NCI-H748 treated with DMSO at 0.1 percent for 48 hours (cell line): ENCODE results near the gene SPTB.
A peak's percentile ranks its signal among the peaks of the same experiment; 100 is the strongest.

ENCODE experiments used
- DNase-seq: peaks from one replicate; lab custom pipeline; 2025; lab: John Stamatoyannopoulos, UW

The SPTB gene

DNA sequence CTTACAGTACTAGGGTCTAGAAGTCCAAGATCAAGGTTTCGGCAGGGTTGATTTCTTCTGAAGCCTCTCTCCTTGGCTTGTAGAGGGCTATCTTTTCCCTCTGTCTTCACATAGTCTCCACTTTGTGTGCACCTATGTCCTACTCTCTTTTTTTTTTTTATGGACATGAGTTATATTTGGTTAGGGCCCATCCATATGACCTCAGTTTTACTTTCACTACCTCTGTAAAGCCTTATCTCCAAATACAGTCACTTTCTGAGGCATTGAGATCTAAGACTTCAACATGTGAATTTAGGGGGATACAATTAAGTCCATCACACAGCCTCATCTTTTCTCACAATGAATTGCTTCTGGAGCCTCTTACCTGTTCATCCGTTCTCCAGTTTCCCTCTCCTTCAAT lies 5.9 kb upstream of the SPTB start:
- DNase-seq = no peak

DNA sequence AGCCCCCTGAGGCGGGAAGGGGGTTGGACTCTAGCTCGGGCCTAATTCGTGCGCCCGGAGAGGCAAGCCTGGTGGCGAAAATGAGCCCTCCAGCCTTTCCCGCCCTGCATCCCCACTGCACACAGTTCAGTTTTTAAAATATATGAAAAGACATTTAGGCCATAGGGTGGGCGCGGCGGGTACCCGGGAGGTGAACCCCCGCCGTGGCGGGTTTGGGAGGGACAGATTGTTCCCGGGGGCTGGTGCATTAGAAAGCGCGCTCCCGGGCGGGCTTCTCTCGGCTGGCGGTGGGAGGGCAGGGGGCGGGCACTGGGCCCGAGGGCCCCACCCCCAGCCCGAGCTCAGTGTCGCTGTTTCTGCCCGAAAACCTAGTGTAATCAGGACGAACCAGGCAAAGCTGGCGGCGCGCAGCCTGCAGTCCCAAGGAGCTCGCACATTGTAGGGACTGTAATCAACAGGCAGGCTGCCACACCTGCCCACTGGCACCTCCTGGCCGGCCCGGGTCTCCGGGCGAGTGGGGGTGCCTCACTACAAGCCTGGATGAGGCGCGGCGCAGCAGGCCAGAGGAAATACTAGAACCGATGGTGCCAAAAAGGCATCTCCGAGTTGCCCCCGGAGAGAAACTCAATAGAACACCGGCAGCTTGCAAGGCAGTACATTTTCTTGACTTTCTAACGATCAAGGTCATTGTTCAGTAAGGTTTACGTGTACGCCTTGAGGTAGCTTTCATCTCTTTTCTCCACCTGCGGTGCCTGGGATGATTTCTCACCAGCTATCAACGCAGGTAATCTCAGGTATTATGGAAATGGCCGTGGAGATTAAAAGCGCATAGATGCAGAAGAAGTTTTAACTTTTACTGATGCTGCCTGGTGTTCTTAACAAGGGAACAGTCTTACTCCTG lies 764 bp upstream of the SPTB start:
- DNase-seq = peak; percentile 64

DNA sequence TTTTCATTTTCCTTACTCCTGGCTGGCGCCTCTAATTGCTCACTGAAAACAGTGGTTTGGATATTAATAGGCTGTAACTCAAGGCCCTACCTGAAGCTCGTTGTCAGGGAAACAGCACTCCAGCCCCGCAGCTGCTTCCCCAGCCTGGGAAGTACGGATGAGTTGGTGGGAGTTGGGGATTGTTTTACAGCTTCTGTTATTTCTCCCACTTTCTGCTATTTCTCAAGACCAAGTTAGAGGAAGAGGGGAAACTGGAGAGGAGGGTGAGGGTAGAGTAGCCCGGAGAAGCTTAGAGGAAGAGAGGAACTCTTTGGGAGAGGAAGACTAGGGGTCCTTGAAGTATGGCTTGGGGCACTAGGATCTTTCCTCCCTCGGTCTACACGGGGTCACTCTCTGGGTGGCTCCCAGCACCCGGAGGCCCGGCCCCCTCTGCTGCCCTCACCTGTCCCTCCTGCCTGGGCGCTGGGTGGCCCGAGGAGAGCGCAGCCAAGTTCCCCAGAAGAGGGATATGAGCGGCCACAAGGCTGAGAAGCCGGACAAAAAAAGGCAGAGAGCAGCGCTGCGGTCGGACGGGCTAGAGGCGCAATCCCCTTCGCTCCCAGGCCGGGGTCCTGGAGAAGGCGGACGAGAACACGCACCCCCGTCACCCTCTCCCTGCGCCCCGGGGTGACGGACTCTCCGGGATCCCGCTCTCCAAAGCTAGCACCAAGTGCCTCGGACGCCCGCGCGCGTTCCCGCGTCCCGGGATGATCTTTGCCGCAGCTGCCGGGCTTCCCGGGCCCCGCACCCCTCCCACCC lies 671 bp downstream of the SPTB start:
- DNase-seq = peak; percentile 58

DNA sequence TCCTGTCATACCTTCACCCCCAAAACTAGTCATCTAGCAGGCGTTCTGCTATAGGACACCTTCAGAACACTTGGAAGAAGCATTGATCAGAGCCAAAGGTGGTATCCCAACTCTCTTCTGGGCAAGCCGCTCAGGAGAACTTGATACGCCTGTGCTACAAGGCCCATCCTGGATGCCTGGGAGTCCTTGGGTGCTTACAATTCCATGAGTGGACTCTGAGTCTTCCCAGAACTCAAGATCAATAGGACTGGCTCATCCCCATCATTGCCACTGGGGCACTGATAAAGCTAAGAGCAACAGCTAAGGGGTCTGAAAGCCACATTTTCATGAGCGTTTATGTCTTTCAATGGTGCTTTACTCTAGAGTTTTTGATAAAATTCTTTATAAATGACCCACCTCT lies 1.9 kb downstream of the SPTB start:
- DNase-seq = no peak

DNA sequence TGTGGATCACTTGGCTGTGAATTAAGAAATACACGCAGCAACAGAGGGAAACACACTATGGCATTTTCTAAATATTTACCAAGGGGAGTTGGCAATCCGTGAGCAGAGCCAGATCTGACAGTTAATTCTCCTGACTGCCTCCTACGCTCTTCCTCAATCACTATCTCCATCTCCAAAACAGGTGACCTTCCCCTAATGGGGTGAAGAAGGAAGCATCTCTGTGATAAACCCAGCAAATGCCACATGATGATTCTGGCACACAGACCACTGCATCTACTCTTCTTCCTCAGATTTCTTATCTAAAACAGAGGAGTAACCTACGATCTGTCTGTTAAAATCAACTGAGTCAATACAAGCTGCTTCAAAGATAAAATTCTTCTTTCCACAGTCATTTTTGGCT lies 4.4 kb downstream of the SPTB start:
- no peak for DNase-seq

DNA sequence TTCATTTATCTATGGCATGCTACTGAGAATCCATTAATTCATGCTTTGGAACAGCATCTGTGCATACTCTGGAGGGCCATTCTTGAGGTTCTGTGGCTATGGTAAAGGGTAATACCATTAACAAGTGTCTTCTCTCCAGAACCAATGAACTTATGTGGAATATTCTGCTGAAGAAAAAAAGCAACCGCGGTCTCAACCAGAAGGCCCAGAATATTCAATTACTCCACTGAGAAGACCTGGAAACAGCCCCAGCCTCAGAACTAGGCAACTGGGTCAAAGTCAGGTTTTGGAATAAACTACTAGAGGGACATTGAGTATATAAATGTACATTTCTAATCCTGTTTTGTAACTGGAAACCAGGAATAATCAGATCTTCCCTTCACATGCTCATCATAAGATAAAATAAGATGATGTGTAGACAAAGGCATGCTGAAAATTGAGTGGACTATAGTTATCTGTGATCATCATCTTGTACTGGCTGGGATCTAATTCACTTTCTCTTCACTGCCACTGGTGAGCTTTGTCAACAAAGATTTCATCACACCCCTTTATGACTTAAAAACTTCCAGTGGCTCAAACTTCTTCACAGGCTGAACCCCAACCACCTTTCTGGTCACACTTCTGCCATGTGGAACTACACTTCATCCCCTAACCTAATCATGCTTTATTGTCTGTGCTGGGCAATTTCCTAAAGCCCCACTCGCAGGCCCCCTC lies 6.0 kb downstream of the SPTB start:
- DNase-seq = no peak

DNA sequence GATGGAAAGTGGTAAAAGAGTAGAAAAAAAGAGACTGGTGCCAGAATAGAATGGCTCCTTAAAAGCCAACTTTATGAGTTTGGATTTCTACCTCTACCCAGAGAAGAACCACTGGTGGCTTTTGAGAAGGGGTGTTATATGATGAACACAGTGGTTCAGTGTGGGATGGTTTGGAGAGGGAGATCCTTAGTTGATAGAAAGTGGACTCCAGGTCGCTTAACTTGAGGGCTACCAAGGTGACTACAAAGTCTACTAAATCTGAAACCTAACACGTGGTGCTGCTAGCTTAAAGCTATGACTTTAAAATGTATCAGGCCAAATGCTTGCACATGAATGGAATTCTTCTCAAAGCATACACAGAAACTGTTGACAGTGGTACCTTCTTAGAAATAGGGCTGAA lies 8.4 kb downstream of the SPTB start:
- no peak for DNase-seq

DNA sequence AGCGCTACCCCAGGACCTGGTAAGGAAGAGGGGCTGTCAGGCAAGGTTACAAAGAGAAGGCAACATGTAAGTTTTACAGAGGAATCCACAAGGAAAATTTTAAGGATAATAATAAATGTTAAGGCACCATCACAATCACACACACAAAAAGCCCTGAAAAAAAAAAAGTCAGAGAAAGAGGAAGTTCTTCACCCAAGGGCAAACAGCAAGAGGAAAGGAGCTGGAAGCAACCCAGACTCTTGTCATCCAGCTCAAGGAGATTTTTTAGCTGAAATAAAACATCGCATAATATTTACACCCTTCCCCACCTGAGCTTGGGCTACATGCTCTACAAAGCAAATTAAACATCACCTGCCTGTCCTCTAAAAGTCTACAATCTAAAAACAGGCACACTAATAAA lies 9.5 kb downstream of the SPTB start:
- DNase-seq = no peak

DNA sequence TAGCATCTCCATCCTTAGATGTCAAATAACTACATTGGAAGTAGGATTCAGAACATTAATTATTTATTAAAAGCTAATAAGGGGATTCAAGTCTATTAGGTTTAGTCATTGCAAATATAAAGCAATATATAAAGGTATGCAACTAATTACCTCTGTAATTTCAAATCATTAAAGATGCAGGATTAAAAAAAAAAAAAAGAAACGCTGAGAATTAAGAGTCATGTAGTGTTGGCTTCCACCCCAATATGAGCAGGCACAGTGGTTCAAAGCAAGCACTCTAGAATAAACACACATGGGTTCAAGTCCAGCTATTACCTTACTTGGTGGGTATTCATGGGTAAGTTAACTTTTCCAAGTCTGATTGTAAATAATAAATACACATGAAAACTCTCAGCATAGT lies 10.9 kb downstream of the SPTB start:
- DNase-seq = no peak

DNA sequence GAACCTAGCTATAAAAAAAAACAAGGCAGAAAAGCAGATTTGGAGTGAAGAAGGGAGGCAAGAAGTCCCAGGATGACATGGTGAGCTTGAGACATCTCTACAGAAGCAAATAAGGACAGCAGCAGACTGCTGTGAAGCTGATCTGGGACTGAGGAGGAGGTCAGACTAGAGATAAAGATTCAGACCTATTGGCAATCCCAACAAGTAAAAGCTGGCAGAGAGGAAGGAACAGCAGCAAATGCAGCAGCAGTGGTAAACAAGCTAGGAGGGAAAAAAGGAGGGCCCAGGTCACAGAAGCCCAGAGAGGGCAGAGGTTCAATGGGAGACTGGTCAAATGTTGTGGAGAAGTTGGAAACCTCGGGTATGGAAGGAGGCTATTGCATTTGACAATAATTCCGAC lies 11.3 kb downstream of the SPTB start:
- DNase-seq = no peak

DNA sequence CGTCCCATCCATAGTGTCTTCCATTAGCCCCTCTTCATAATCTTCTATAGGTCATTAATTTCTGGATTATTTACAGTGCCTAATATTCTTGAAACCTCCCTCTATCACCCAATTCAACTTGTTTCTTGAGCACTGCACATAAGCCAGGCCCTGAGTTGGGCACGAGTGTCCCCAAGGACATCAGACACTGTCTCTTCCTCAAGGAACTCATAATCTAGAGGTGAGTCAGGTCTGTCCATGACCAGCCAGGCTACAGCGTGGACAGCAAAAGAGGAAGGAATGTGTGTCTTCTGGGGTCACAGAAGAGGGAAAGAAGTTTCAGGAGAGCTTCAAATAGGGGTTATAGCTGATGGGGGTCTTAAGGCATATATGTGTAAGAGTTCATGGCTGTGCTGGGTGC lies 12.5 kb downstream of the SPTB start:
- DNase-seq = no peak

DNA sequence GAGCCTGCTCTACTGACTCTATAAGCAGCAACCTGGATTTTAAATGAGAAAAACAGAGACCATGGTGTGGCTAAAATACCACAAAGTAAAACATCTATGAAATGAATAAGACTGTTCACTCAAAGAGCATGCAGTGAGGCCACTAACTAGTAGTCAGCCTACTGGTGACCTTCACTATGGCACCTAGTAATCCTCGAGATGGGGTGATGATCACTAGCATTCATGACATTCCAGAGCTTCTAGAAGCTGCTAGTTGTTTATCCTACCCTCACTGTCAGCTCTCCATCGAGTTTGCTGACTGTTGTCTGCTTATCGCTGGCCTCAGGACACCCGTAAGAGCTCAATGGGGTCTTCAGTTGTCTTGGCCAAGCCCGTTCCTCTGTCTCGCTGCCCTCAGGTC lies 13.7 kb downstream of the SPTB start:
- DNase-seq = no peak

DNA sequence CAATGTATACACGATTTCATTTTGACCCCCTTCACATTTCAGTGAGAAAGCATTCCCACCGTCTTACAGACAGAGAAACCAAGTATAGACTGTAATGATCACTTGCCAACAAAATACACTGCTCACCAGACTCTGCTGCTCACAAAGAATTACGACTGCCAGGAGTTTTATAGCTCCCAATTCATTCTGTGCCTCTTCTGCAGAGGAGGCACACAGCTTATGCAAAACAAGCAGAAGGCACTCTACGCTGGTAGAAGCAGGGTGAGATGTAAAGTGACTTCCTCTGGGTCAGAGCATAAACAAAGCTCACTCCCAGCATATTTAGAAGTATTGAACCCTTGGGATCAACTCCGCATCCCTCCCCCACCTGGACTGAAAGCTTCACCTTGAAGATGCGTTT lies 14.6 kb downstream of the SPTB start:
- no peak for DNase-seq

DNA sequence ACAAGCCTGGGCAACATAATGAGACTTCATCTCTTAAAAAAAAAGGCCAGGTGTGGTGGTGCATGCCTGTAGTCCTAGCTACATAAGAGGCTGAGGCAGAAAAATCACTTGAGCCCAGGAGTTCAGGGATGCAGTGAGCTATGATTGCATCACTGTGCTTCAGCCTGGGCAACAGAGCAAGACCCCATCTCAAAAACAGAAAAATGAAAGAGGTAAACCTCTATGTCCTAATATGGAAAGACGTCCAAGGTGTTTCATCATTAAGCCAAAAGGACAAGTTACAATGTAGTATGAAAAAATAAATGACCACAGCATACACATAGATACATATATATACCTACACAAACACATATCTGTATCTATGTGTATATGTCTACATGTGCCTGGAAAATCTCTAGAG lies 15.4 kb downstream of the SPTB start:
- no peak for DNase-seq

DNA sequence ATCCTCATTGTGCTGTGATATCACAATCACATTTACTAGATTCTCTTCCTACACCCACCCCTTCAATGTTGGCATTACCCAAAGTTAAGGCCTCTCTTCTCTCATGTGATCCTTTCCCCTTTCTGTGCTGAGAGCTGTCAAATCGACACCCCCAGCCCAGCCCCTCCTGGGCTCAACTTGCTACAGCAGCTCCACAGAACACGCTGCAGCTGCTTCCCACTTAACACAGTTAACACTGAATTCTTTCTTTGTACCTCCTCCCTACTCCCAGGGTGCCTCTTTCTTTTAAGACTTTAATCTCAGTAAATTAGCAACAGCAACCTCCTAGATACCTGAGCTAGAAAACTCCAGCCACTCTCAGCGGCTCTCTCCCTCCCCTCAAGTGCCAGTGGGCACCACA lies 17.8 kb downstream of the SPTB start:
- DNase-seq = no peak

DNA sequence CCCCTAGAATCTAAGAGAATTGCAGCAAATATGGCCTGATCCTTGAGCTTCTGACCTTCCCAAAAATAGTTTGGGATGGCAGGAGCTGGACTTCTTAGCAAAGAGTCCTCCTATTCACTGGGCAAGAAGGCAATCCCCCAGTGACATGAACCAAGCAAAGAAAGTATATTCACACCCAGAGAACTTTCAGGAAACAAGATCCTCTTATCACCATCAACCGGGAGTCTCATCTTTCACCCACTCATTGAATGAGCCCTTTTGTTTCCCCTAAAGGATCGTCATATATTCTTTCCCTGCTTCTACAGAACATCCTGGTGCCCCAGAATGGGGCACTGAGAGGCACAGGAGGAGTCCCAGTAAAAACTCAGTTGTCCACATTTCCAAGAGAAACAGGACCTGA lies 19.7 kb downstream of the SPTB start:
- no peak for DNase-seq

DNA sequence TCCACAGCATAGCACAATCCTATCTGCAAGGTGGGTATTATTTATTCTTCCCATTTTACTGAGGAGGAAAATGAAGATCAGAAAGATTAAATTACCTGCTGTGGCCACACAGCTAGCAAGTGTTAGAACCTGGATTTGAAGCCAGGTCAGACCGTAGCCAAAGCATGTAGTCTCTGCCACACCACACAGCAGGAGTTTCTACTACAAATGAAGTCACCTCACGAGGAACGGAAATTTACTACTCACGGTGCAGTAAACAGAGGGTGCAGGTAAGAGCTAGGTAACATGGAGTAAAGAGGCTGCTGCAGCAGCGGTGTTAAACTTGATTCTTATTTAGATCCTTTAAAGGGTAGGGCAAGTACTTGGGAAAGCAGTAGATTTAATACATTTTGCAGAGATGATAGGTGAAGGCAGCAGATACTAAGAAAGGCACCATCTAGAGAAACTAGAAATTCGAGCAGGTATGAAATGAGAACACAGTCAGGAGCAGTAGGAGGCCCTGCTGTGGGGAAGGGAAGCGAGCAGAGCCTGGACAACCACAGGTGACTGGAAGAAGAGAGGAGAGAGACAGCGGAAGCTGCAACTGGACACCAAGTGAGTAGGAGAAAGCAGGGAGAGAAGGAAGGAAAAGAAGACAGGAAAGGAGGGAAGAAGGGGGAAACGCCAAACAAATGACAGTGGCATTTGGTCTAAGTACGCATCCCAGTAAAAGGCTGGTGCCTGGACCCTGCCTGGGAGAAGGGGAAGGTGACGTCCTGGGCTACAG lies 21.5 kb downstream of the SPTB start:
- no peak for DNase-seq

DNA sequence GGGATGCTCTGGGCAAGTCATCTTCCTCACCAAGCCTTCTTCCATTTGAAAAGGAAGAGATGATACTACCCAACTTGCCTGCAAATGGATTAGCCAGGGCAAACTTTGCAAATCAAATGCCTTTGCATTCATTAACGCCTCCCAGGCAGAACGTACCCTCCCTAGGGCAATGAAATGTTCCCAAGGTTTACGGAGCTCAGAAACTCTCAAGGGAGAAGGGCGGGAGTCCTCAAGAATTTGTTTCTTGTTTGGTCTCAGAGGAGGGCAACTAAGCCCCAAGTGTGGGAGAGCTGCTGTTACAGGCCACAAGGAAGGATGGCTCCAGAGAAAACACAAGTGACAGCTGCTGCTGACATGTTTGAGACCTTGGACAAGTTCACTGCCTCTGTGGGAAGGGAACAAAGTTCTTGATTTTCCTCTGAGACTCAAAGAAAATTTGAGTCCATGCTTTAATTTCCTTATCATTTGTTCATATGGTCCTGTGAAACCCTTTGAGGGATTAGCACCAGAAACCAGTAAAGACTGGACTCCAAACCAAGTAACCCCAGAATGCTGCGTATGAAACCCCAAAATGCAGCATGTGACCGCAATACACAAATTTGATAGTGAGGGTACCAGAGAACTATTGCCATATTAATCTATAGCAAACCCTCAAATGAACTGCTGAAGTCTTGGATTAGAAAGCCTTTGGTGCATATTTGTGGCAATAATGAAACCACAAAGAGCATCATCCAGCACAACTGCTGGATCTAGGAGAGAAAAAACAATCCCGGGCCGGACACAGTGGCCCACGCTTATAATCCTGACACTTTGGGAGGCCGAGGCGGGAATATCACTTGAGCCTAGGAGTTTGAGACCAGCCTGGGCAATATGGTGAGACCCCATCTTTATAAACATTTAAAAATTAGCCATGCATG lies 22.9 kb downstream of the SPTB start:
- no peak for DNase-seq

DNA sequence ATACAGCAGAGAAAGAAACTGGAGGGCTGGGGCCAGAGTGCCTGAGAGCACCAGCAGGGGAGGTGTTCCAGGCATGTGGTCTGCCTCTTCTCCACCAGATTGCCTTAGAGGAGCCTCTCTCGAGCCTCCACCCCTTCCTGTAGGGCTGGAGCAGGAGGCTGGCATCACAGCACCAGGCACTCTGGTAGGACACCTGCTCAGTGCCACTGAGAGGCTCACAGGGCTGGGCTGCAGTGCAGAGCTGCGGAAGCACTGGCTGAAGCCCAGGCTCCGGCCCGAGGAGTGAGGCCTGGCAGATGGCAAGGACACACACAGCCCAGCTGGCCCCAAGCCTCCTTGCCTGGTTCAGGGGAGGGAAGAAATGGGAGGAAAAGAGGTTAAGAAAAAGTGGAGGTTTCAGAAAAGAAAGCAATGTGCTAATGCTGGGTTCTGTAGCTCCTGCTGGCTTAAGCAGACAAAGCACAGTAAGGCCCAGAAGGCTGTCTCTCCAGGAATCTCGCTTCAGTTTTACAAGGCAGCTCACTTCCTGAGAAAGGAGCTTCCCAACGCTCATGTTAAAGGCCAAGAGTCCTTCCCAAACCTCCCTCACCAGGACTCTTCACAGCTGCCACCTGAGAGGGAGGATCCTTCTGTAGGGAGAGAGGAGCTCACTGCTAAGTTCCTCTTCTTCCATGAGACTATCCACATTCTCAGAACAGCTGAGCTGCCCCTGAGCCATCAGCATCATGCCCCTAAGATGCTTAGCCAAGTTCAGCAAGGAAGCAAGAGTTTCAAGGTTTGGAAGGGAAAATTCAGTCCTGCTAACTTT lies 23.8 kb downstream of the SPTB start:
- DNase-seq = no peak
